K562 (cell line): ENCODE results near the gene LHFPL5. TPM values are rescaled to one million over a fixed set of nuclear protein-coding genes. Genes with fewer than 3 reads are reported as not detected.

Experiments used
- CBFB ChIP-seq: sonication (generic); formaldehyde crosslinking; IDR thresholded peaks from 2 replicates; pipeline ENCODE4 v1.4.0; 2020; ENCODE audit warnings: mild to moderate bottlenecking, missing genetic modification reagents
- FOXA1 ChIP-seq: fragments of 450-650 bp; IDR thresholded peaks from 2 replicates; pipeline ENCODE4 v1.6.1; 2016; ENCODE audit warnings: mild to moderate bottlenecking, borderline replicate concordance
- GATAD2B ChIP-seq: fragments of 450-650 bp; IDR thresholded peaks from 2 replicates; pipeline ENCODE4 v1.6.1; 2017; ENCODE audit warnings: mild to moderate bottlenecking, borderline replicate concordance
- KLF1 ChIP-seq: fragments of 450-650 bp; IDR thresholded peaks from 2 replicates; pipeline ENCODE4 v1.6.1; 2016; ENCODE audit warnings: missing genetic modification characterization, missing compliant biosample characterization
- MAFG ChIP-seq: fragments of 450-650 bp; conservative IDR thresholded peaks from 2 replicates; pipeline ENCODE4 v1.6.1; 2016; ENCODE audit warnings: missing genetic modification characterization, missing compliant biosample characterization
- MCM2 ChIP-seq: fragments of 450-650 bp; IDR thresholded peaks from 2 replicates; pipeline ENCODE4 v1.6.1; 2017; ENCODE audit warnings: low read depth, mild to moderate bottlenecking
- MCM5 ChIP-seq: fragments of 450-650 bp; IDR thresholded peaks from 2 replicates; pipeline ENCODE4 v1.6.1; 2016; ENCODE audit warnings: low read depth
- NCOA4 ChIP-seq: fragments of 450-650 bp; IDR thresholded peaks from 2 replicates; pipeline ENCODE4 v1.6.1; 2018; ENCODE audit warnings: mild to moderate bottlenecking; ENCODE audit not compliant: partially characterized antibody
- RREB1 ChIP-seq: fragments of 250-450 bp; sonication (Bioruptor Pico); IDR thresholded peaks from 2 replicates; pipeline ENCODE4 v1.4.0; 2020
- TEAD2 ChIP-seq: fragments of 450-650 bp; IDR thresholded peaks from 2 replicates; pipeline ENCODE4 v1.6.1; 2016; ENCODE audit warnings: missing genetic modification characterization, control low read depth, missing compliant biosample characterization
- ZBTB34 ChIP-seq: fragments of 250-450 bp; sonication (Bioruptor Pico); IDR thresholded peaks from 2 replicates; pipeline ENCODE4 v1.8.0; 2021; ENCODE audit warnings: mild to moderate bottlenecking, moderate library complexity
- polyA plus RNA-seq, 8 experiments: library from polyadenylated mRNA; depleted of rRNA in 4 of 8; stranded (reverse) in 5 of 8; unstranded in 3 of 8; fragments of >200 nt; fragmentation: Nextera tagmentation in 2 of 8; fragmentation: Illumina TruSeq in 1 of 8; extraction: Ambion mirVana in 2 of 8; extraction: Trizol in 1 of 8; gene quantifications; 2 replicates each; pipeline versions ENCODE4 v1.2.1 to v1.2.3, GENCODE V29; 2011 to 2014; ENCODE audit warnings: inconsistent platforms in 1 of 8, missing spikeins in 1 of 8
- total RNA-seq, 7 experiments: library from RNA; depleted of rRNA in 6 of 7; stranded (reverse); fragments of >200 nt in 6 of 7; fragmentation: Illumina TruSeq in 2 of 7; extraction: Trizol in 2 of 7; gene quantifications; 2 replicates each; pipeline versions ENCODE4 v1.2.1 to v1.2.3, GENCODE V29; 2011 to 2021; ENCODE audit warnings: low replicate concordance in 1 of 7

Gene LHFPL5
- total and polyA plus RNA-seq, 9 of the 15 experiments (the other 6 are each of a cell fraction or from before 2014, with no cell fraction given): not detected

DNA sequence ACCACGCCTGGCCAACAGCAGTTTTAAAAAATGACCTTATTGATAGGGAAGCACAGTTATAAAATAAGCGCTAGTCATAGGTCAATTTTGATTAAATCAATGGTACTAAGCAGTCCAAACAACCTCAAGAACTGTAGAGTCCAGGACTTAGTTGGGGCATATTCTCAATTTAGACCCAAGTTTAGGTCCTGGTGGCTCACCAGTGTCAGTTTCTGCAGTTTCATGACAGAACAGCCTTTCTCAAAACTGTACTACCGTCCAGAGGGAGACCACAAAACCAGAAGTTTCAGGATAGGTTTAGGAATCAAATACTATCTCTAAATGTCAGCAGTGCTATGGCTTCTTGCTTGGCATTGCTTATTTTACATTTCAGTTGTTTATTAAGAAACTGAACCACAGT, 39.1 kb downstream of the LHFPL5 start (continued):
- TF ChIP-seq ZBTB34 (no peak), MAFG (tag) (no peak), MCM2 (no peak), GATAD2B (no peak), CBFB (CRISPR knock-in tag) (no peak), RREB1 (no peak), FOXA1 (no peak), TEAD2 (no peak), NCOA4 (no peak), KLF1 (tag) (no peak), MCM5 (no peak)
